ENCODE results near the gene BMP15.

DNA sequence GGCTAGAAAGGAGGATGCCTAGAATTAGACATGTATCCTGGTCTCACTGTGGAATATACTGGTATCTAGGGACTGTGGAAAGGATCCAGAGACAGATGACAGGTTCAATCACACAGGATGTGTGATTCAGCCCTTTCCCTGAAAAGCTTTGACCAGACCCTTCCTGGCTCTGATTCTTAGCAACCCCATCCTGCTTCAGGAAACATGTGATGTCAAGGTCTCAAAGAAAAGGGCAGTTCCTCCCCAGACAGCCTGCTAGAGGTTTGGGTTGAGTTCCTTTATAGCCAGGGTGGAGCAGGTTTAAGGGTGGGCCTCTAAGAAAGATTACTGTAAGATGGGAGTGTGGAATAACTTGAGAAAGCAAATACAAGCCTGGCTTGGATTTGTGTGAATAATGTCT, 3.0 kb downstream of the BMP15 start:
- TF ChIP-seq POLR2AphosphoS5 (IDR thresholded peaks at IDR 0.05; ENCODE audit: low read depth, low read length): no peak
- TF ChIP-seq POLR2A (IDR thresholded peaks at IDR 0.05; ENCODE audit: low read depth, low read length): no peak
- no peak for TF ChIP-seq SPI1 (IDR thresholded peaks at IDR 0.05; ENCODE audit: low read depth, low read length)
- no peak for TF ChIP-seq TAF1 (IDR thresholded peaks at IDR 0.05; ENCODE audit: low read depth, low read length)
